Heart left ventricle (tissue), 16 donors: ENCODE data around the gene FAM151A. TPM values are rescaled to one million over a fixed set of nuclear protein-coding genes. Genes with fewer than 3 reads are reported as not detected.

Experiments
- ATAC-seq, 4 donors: fragments of 200-7000 bp; cut with Tn5 transposase; one replicate each; pipeline ENCODE4 v1.9.1; 2020 to 2022; ENCODE audit warnings: moderate library complexity in 4 of 4, mild to moderate bottlenecking in 3 of 4, moderate number of reproducible peaks in 1 of 4
- DNase-seq, 5 donors: peaks; one replicate each; pipeline ENCODE4 v3.0.0-alpha.2; 2020
- H3K27ac ChIP-seq, 12 donors: fragments of 200-600 bp; sonication (generic) in 4 of 12; one replicate each; pipeline versions ENCODE4 v1.5.0 to v1.8.0; 2016 to 2022; ENCODE audit warnings: mild to moderate bottlenecking in 2 of 12
- H3K27me3 ChIP-seq, 9 donors: fragments of 200-600 bp; sonication (generic) in 2 of 9; one replicate each; pipeline versions ENCODE4 v1.5.1 to v1.8.0; 2016 to 2022; ENCODE audit warnings: mild to moderate bottlenecking in 3 of 9
- H3K36me3 ChIP-seq, 9 donors: fragments of 200-600 bp; sonication (generic) in 2 of 9; one replicate each; pipeline versions ENCODE4 v1.5.0 to v1.8.0; 2018 to 2022; ENCODE audit warnings: mild to moderate bottlenecking in 2 of 9
- H3K4me1 ChIP-seq, 12 donors: fragments of 200-600 bp; sonication (generic) in 4 of 12; one replicate each; pipeline versions ENCODE4 v1.5.0 to v1.8.0; 2016 to 2022; ENCODE audit warnings: mild to moderate bottlenecking in 3 of 12
- H3K4me3 ChIP-seq, 12 donors: fragments of 200-600 bp; sonication (generic) in 4 of 12; one replicate each; pipeline versions ENCODE4 v1.5.0 to v1.8.0; 2017 to 2022; ENCODE audit warnings: mild to moderate bottlenecking in 9 of 12, moderate library complexity in 4 of 12
- H3K9me3 ChIP-seq, 12 donors: fragments of 200-600 bp; sonication (generic) in 4 of 12; one replicate each; pipeline versions ENCODE4 v1.5.0 to v1.8.0; 2016 to 2022; ENCODE audit warnings: mild to moderate bottlenecking in 1 of 12
- CTCF ChIP-seq, 12 donors: fragments of 200-600 bp; sonication (generic) in 4 of 12; IDR thresholded peaks; one replicate each; pipeline versions ENCODE4 v1.5.0 to v1.8.0; 2018 to 2022; ENCODE audit warnings: antibody characterized with exemption in 12 of 12, mild to moderate bottlenecking in 5 of 12
- POLR2A ChIP-seq, 2 donors: fragments of 450-650 bp; IDR thresholded peaks; one replicate each; pipeline ENCODE4 v1.6.1; 2017; ENCODE audit warnings: antibody characterized with exemption in 2 of 2, mild to moderate bottlenecking in 2 of 2, moderate library complexity in 2 of 2
- WGBS, 4 donors: extraction: QIAGEN DNeasy Blood & Tissue Kit in 2 of 4; methylation state at CpG; one replicate each; pipeline versions ENCODE4 v1.1.5 to v1.1.7; 2013 to 2018; 5-methylcytosine and 5-hydroxymethylcytosine counted together
- intact Hi-C, 10 donors: fragments of 100-400 bp; cut with DNase I; formaldehyde crosslinking; loops; one replicate each; pipeline versions ENCODE4 v1.11.1 to v1.14.2; 2022
- polyA plus RNA-seq, 2 donors: library from polyadenylated mRNA; stranded (reverse); fragments of 200-250 nt; gene quantifications; one replicate each; pipeline ENCODE4 v1.2.3, GENCODE V29; 2013
- total RNA-seq, 9 donors: library from RNA; depleted of rRNA in 2 of 9; stranded (reverse); fragments of >200 nt in 2 of 9; fragmentation: NEBNext Ultra II Directional in 3 of 9; extraction: Animal tissue kit (Norgen Biotek cat#: 25700) in 3 of 9; gene quantifications; one replicate each; pipeline versions ENCODE4 v1.1.0 to v1.2.4, GENCODE V29; 2016 to 2023
- donor health status: ischemic (EF 13 %, LVEDD 7.1; RV severe dilation, severe dysfunction).
- donor health status: healthy with polysubstance abuse.
- donor health status: DM: no; HTN: yes; CAD: no.
- donor health status: DM: no; HTN: no; CAD: no.
- donor health status: ischemic (EF 25% LVEDD 6.9; RV normal size, moderate dysfunction).
- donor health status: ischemic (EF 25% LVEDD 5.7; RV mildly dilated, moderate dysfunction).
- donor health status: healthy.
- donor health status: DM: yes; HTN: yes; CAD: no.
- donor health status: ischemic (EF 35%, LVEDD 5.7; RV mildly dilated, moderate dysfunction).
- donor health status: nonischemic (EF 11% LVEDD 7.7; RV severe dilation, severe dysfunction).
- donor health status: DM: yes; HTN: yes; CAD: no.
- donor health status: PGD.
- donor health status: ischemic (EF 29% LVEDD 5.4; RV normal size, mild dysfunction).
- donor health status: nonischemic (EF 23%, LVEDD 6.1; RV moderate dilation, normal function).

FAM151A gene
- total and polyA plus RNA-seq, 11 donors, result 0.19 to 1.9 (median 0.53) TPM

GRCh38 chr1:54570161-54570560, 53.2 kb downstream of the FAM151A start:
- WGBS, 4 donors, result 86 to 94% (median 93%) methylated on average over 5 of the region's 5 CpGs
- H3K9me3 ChIP-seq, result no peaks in the 10 kb centered on the region
- H3K27ac ChIP-seq, result peak overlapping the region in 11 of 12 donors; percentile 2 to 97 (median 74)
- peaks cover 0 to 4% (median 0%) of the 10 kb centered on the region in 9 donors for H3K36me3 ChIP-seq
- peaks cover 4 to 59% (median 28%) of the 10 kb centered on the region in 12 donors for H3K4me1 ChIP-seq
- no peak for ATAC-seq
- intact Hi-C loops, result no loop called here
- no peak for TF ChIP-seq POLR2A (IDR thresholded peaks at IDR 0.05)
- no peak for TF ChIP-seq CTCF (IDR thresholded peaks at IDR 0.05)
- DNase-seq, result no peak
- H3K27me3 ChIP-seq, result no peaks in the 10 kb centered on the region
- no peak overlapping the region for H3K4me3 ChIP-seq

DNA sequence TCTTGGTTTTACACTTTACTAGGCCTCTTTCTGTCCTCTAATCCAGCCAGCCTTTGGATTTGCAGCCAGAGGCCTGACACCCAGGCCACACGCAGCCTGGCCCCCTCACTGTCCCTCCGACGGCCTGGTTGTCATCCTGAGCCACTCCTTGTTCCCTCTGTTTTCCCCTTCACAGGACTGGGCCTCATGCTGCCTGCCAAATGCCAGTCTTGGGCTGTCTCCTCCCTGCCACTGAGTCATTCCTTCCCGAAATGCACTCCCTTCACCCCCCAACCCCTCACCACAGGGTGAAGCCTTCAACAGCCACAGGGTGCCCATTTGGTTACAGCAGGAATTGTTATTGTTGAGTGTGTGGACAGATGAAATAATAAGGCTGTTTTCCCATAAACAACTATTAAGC, 54.0 kb downstream of the FAM151A start:
- 40 to 50% (median 45%) methylated on average over 4 of the region's 4 CpGs for WGBS, 4 donors
- TF ChIP-seq CTCF (IDR thresholded peaks at IDR 0.05), result no peak
- no peak for TF ChIP-seq POLR2A (IDR thresholded peaks at IDR 0.05)
- DNase-seq (peak in 4 of 5 donors; percentile 45 to 87 (median 56)), ATAC-seq (peak; percentile 63 to 80 (median 74))
- Histone ChIP-seq H3K36me3 (peaks cover 0 to 4% (median 0%) of the 10 kb centered on the region in 9 donors), H3K27me3 (no peaks in the 10 kb centered on the region), H3K9me3 (no peaks in the 10 kb centered on the region), H3K27ac (peak overlapping the region; percentile 2 to 97 (median 72)), H3K4me3 (no peak overlapping the region), H3K4me1 (peaks cover 4 to 59% (median 29%) of the 10 kb centered on the region in 12 donors)
- intact Hi-C loops, result no loop called here

DNA sequence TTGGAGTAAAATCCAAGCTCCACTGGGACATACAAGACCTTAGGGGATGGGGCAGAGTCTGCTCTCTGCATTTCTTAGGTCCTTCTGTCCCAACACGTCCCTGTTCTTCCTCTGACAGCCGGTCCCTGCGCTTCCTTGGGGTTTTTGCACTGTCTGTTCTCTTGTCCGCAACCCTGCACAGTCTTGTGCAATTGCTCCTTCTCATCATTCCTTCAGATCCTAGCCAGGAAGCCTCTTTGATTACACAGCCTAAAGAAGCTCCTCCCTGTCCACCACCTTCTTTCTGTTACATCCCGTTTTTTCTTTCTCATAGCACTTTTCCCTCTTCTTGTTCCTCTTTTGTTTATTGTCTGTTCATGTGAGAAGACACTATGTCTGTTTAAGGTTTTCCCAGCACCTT, 55.4 kb downstream of the FAM151A start:
- 46 to 54% (median 49%) methylated on average over 5 of the region's 5 CpGs for WGBS, 4 donors
- Histone ChIP-seq H3K36me3 (peaks cover 0 to under 1% (median 0%) of the 10 kb centered on the region in 9 donors), H3K4me1 (peaks cover 4 to 65% (median 32%) of the 10 kb centered on the region in 12 donors), H3K9me3 (no peaks in the 10 kb centered on the region), H3K27me3 (no peaks in the 10 kb centered on the region), H3K27ac (peak overlapping the region in 10 of 12 donors; percentile 32 to 95 (median 72)), H3K4me3 (no peak overlapping the region)
- no peak for TF ChIP-seq CTCF (IDR thresholded peaks at IDR 0.05)
- no peak for TF ChIP-seq POLR2A (IDR thresholded peaks at IDR 0.05)
- intact Hi-C loops, result no loop called here
- ATAC-seq (peak in 2 of 4 donors; percentile 4 to 8), DNase-seq (peak in 2 of 5 donors; percentile 18 to 37)

DNA sequence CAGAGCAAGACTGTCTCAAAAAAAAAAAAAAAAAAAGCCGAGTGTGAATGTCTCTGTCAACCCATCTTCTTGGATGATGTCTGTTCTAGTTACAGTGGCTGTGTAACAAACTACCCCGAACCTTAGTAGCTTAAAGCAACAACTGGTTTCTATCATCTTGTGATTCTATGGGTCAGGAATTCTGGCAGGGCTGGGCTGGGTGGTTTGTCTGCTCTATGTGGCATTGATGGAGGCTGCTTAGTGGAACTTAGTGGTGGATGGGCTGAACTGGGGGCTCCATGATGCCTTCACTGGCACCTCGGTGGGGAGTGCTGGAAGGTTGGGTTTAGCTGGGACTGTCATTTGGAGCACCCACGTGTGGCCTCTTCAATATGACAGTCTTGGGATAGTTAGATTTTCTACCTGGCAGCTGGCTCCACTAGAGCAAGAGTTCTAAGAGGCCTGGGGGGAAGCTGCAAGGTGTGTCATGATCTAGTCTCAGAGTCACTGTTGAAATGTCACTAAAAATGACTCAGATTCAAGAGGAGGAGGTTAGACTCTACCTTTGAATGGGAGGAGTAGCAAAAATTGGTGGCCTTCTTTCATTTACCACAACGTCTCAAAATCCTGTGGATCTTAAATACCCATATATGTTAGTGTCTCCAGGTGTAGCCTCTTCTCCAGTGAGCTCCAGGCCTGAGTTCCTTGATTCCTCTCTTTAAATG, 56.7 kb downstream of the FAM151A start:
- Histone ChIP-seq H3K4me1 (peaks cover 4 to 52% (median 22%) of the 10 kb centered on the region in 12 donors), H3K4me3 (no peak overlapping the region), H3K36me3 (no peaks in the 10 kb centered on the region), H3K9me3 (no peaks in the 10 kb centered on the region), H3K27ac (peak overlapping the region in 3 of 12 donors; percentile 24 to 95 (median 95)), H3K27me3 (no peaks in the 10 kb centered on the region)
- DNase-seq, result peak in 2 of 5 donors; percentile 9 to 35
- TF ChIP-seq CTCF (IDR thresholded peaks at IDR 0.05) (no peak), POLR2A (IDR thresholded peaks at IDR 0.05) (no peak)
- 67 to 79% (median 75%) methylated on average over 4 to 5 of the region's 5 CpGs for WGBS, 4 donors
- intact Hi-C loops, result no loop called here
- ATAC-seq, result no peak
